Heart right ventricle (tissue), 16 donors: Measurements from ENCODE around the gene CCDC178. TPM values are rescaled to one million over a fixed set of nuclear protein-coding genes. Genes with fewer than 3 reads are reported as not detected.

Experiments
- ATAC-seq, 8 donors: fragments of 200-7000 bp; cut with Tn5 transposase; one replicate each; pipeline ENCODE4 v1.9.1; 2020; ENCODE audit warnings: mild to moderate bottlenecking in 8 of 8, moderate library complexity in 8 of 8, moderate number of reproducible peaks in 1 of 8
- DNase-seq, 2 donors: peaks; one replicate each; pipeline ENCODE4 v3.0.0-alpha.2; 2020
- H3K27ac ChIP-seq, 10 donors: fragments of 200-600 bp; sonication (generic) in 2 of 10; one replicate each; pipeline versions ENCODE4 v1.5.0 to v1.8.0; 2020 to 2022; ENCODE audit warnings: mild to moderate bottlenecking in 3 of 10
- H3K27me3 ChIP-seq, 7 donors: fragments of 200-600 bp; one replicate each; pipeline ENCODE4 v1.8.0; 2021 to 2022; ENCODE audit warnings: mild to moderate bottlenecking in 2 of 7
- H3K36me3 ChIP-seq, 9 donors: fragments of 200-600 bp; sonication (generic) in 1 of 9; one replicate each; pipeline versions ENCODE4 v1.5.0 to v1.8.0; 2020 to 2022; ENCODE audit warnings: mild to moderate bottlenecking in 2 of 9
- H3K4me1 ChIP-seq, 9 donors: fragments of 200-600 bp; sonication (generic) in 1 of 9; one replicate each; pipeline versions ENCODE4 v1.5.0 to v1.8.0; 2020 to 2022; ENCODE audit warnings: mild to moderate bottlenecking in 4 of 9
- H3K4me3 ChIP-seq, 10 donors: fragments of 200-600 bp; sonication (generic) in 2 of 10; one replicate each; pipeline versions ENCODE4 v1.5.0 to v1.8.0; 2020 to 2022; ENCODE audit warnings: mild to moderate bottlenecking in 7 of 10, moderate library complexity in 2 of 10
- H3K9me3 ChIP-seq, 11 donors: fragments of 200-600 bp in 10 of 11; sonication (generic) in 2 of 11; one replicate each; pipeline versions ENCODE4 v1.5.0 to v1.8.0; 2013 to 2022; ENCODE audit warnings: mild to moderate bottlenecking in 2 of 11, control low read depth in 1 of 11, moderate library complexity in 1 of 11
- CTCF ChIP-seq, 9 donors: fragments of 200-600 bp; sonication (generic) in 2 of 9; IDR thresholded peaks; one replicate each; pipeline versions ENCODE4 v1.5.0 to v1.8.0; 2021 to 2022; ENCODE audit warnings: antibody characterized with exemption in 9 of 9, mild to moderate bottlenecking in 5 of 9, moderate library complexity in 1 of 9
- WGBS, 2 donors: extraction: QIAGEN DNeasy Blood & Tissue Kit; methylation state at CpG; one replicate each; pipeline ENCODE4 v1.1.7; 2013; ENCODE audit warnings: inconsistent platforms in 1 of 2; 5-methylcytosine and 5-hydroxymethylcytosine counted together
- intact Hi-C, 10 donors: fragments of 100-400 bp; cut with DNase I; formaldehyde crosslinking; loops; one replicate each; pipeline versions ENCODE4 v1.11.1 to v1.14.2; 2022
- polyA plus RNA-seq, 2 donors: library from polyadenylated mRNA; stranded (reverse); fragments of 200-250 nt; gene quantifications; one replicate each; pipeline ENCODE4 v1.2.3, GENCODE V29; 2013
- total RNA-seq, 10 donors: library from RNA; stranded (reverse); fragmentation: NEBNext Ultra II Directional in 3 of 10; extraction: Animal tissue kit (Norgen Biotek cat#: 25700) in 3 of 10; gene quantifications; one replicate each; pipeline versions ENCODE4 v1.2.1 to v1.2.4, GENCODE V29; 2021 to 2023
- donor health status: Arrhythmogenic right ventricular cardiomyopathy.
- donor health status: ischemic (EF 13 %, LVEDD 7.1; RV severe dilation, severe dysfunction).
- donor health status: healthy with polysubstance abuse.
- donor health status: DM: no; HTN: yes; CAD: no.
- donor health status: DM: no; HTN: no; CAD: no.
- donor health status: ischemic (EF 25% LVEDD 6.9; RV normal size, moderate dysfunction).
- donor health status: ischemic (EF 25% LVEDD 5.7; RV mildly dilated, moderate dysfunction).
- donor health status: healthy.
- donor health status: DM: yes; HTN: yes; CAD: no.
- donor health status: Ischemic cardiomyopathy.
- donor health status: ischemic (EF 35%, LVEDD 5.7; RV mildly dilated, moderate dysfunction).
- donor health status: nonischemic (EF 11% LVEDD 7.7; RV severe dilation, severe dysfunction).
- donor health status: DM: yes; HTN: yes; CAD: no.
- donor health status: PGD.
- donor health status: ischemic (EF 29% LVEDD 5.4; RV normal size, mild dysfunction).
- donor health status: nonischemic (EF 23%, LVEDD 6.1; RV moderate dilation, normal function).

The CCDC178 gene
- total and polyA plus RNA-seq, 12 donors: 0.28 to 1.5 (median 0.43) TPM; not detected in 6

GRCh38 chr18:33113416-33113815 is 327.1 kb downstream of the CCDC178 start:
- intact Hi-C loops: no loop called here
- no peak for TF ChIP-seq CTCF (IDR thresholded peaks at IDR 0.05)
- H3K27ac ChIP-seq: no peak overlapping the region
- H3K9me3 ChIP-seq: peaks cover 0 to 8% (median 0%) of the 10 kb centered on the region in 11 donors
- no peaks in the 10 kb centered on the region for H3K27me3 ChIP-seq
- ATAC-seq: no peak
- H3K4me1 ChIP-seq: no peaks in the 10 kb centered on the region
- no peaks in the 10 kb centered on the region for H3K36me3 ChIP-seq
- H3K4me3 ChIP-seq: no peak overlapping the region
- WGBS, 2 donors: 88 to 93% methylated on average over 1 of the region's 1 CpG
- no peak for DNase-seq

- Histone ChIP-seq H3K4me1 (no peaks in the 10 kb centered on the region), H3K36me3 (no peaks in the 10 kb centered on the region), H3K27me3 (no peaks in the 10 kb centered on the region), H3K9me3 (peaks cover 0 to 5% (median 0%) of the 10 kb centered on the region in 11 donors), H3K27ac (no peak overlapping the region), H3K4me3 (no peak overlapping the region)
- intact Hi-C loops: no loop called here
- TF ChIP-seq CTCF (IDR thresholded peaks at IDR 0.05): no peak
- DNase-seq (no peak), ATAC-seq (no peak)
Measured at GRCh38 chr18:33107511-33107910, 333.0 kb downstream of the CCDC178 start.

- H3K9me3 ChIP-seq: no peaks in the 10 kb centered on the region
- ATAC-seq: no peak
- TF ChIP-seq CTCF (IDR thresholded peaks at IDR 0.05): no peak
- H3K27me3 ChIP-seq: no peaks in the 10 kb centered on the region
- no peaks in the 10 kb centered on the region for H3K4me1 ChIP-seq
- no peak for DNase-seq
- H3K36me3 ChIP-seq: no peaks in the 10 kb centered on the region
- intact Hi-C loops: no loop called here
- H3K4me3 ChIP-seq: no peak overlapping the region
- no peak overlapping the region for H3K27ac ChIP-seq
- WGBS, 2 donors: 66 to 87% methylated on average over 3 of the region's 3 CpGs
Measured at GRCh38 chr18:33101316-33101715, 339.2 kb downstream of the CCDC178 start.

- H3K4me3 ChIP-seq: no peak overlapping the region
- DNase-seq: no peak
- intact Hi-C loops: no loop called here
- no peaks in the 10 kb centered on the region for H3K4me1 ChIP-seq
- no peaks in the 10 kb centered on the region for H3K9me3 ChIP-seq
- 54 to 61% methylated on average over 3 of the region's 3 CpGs for WGBS, 2 donors
- H3K36me3 ChIP-seq: no peaks in the 10 kb centered on the region
- no peaks in the 10 kb centered on the region for H3K27me3 ChIP-seq
- TF ChIP-seq CTCF (IDR thresholded peaks at IDR 0.05): no peak
- ATAC-seq: no peak
- no peak overlapping the region for H3K27ac ChIP-seq
Measured at GRCh38 chr18:33099626-33100025, 340.9 kb downstream of the CCDC178 start.

GRCh38 chr18:33097126-33097525 is 343.4 kb downstream of the CCDC178 start:
- ATAC-seq: no peak
- H3K36me3 ChIP-seq: no peaks in the 10 kb centered on the region
- H3K27ac ChIP-seq: no peak overlapping the region
- no peaks in the 10 kb centered on the region for H3K4me1 ChIP-seq
- intact Hi-C loops: no loop called here
- no peaks in the 10 kb centered on the region for H3K27me3 ChIP-seq
- no peak overlapping the region for H3K4me3 ChIP-seq
- 93 to 97% methylated on average over 3 of the region's 3 CpGs for WGBS, 2 donors
- DNase-seq: no peak
- no peaks in the 10 kb centered on the region for H3K9me3 ChIP-seq
- no peak for TF ChIP-seq CTCF (IDR thresholded peaks at IDR 0.05)
